A549 (cell line): ENCODE data around the gene SAXO1. TPM values are rescaled to one million over a fixed set of nuclear protein-coding genes. Genes with fewer than 3 reads are reported as not detected.

Source experiments
- ATAC-seq, 2 experiments: fragments of 200-7000 bp in 1 of 2; fragments of >200 bp in 1 of 2; cut with Nextera tagmentation in 1 of 2; cut with Tn5 transposase in 1 of 2; 3 replicates each; pipeline versions ENCODE4 v1.8.0 to v1.9.1; 2018 to 2020; ENCODE audit warnings: mild to moderate bottlenecking in 1 of 2, moderate library complexity in 1 of 2
- CTCF ChIA-PET: fragments of 300-600 bp; sonication (Branson Sonifier 250); formaldehyde crosslinking; extraction: SDS; loops from one replicate; lab custom pipeline; 2021; ENCODE audit warnings: antibody characterized with exemption, inconsistent platforms; lab: Yijun Ruan, JAX
- POLR2A ChIA-PET: fragments of 350-600 bp; formaldehyde crosslinking; extraction: SDS; loops from one replicate; lab custom pipeline; 2021; ENCODE audit warnings: antibody characterized with exemption, inconsistent platforms; lab: Yijun Ruan, JAX
- DNase-seq, 2 experiments: peaks; one replicate each; pipeline versions ENCODE4 v3.0.0 to v3.0.0-alpha.2; 2011 to 2016; ENCODE audit warnings: low read depth in 1 of 2, low spot score in 1 of 2
- FAIRE-seq: peaks from 2 replicates; lab custom pipeline; 2011; peaks lifted over from hg19 to GRCh38; lab: Jason Lieb, UNC
- H3K27ac ChIP-seq, 2 experiments: fragments of >200 bp; sonication (Bioruptor Twin); formaldehyde crosslinking; 3 replicates each; pipeline ENCODE4 v1.5.1; 2016 to 2017
- H3K4me1 ChIP-seq: fragments of >200 bp; sonication (Bioruptor Twin); formaldehyde crosslinking; 3 replicates; pipeline ENCODE4 v1.6.1; 2016
- H3K4me2 ChIP-seq: fragments of >200 bp; sonication (Bioruptor Twin); formaldehyde crosslinking; 3 replicates; pipeline ENCODE4 v1.6.1; 2016
- H3K4me3 ChIP-seq: fragments of >200 bp; sonication (Bioruptor Twin); formaldehyde crosslinking; 3 replicates; pipeline ENCODE4 v1.5.1; 2016
- H3K9me3 ChIP-seq: fragments of >200 bp; sonication (Bioruptor Twin); formaldehyde crosslinking; 3 replicates; pipeline ENCODE4 v1.6.1; 2016
- BHLHE40 ChIP-seq: IDR thresholded peaks from 2 replicates; pipeline ENCODE4 v1.6.1; 2012; ENCODE audit warnings: low read depth, low read length, inconsistent platforms
- CBX2 ChIP-seq: fragments of 200-600 bp; sonication (generic); IDR thresholded peaks from 2 replicates; pipeline ENCODE4 v1.6.1; 2016; ENCODE audit warnings: low read depth, mild to moderate bottlenecking, borderline replicate concordance
- CBX8 ChIP-seq: fragments of 200-600 bp; sonication (generic); IDR thresholded peaks from 2 replicates; pipeline ENCODE4 v1.6.1; 2016
- CEBPB ChIP-seq, 2 experiments: fragments of >200 bp in 1 of 2; sonication (Bioruptor Twin) in 1 of 2; formaldehyde crosslinking in 1 of 2; IDR thresholded peaks; 2 replicates each; pipeline ENCODE4 v1.6.1; 2012 to 2016
- CHD2 ChIP-seq: fragments of 150-350 bp; IDR thresholded peaks from 2 replicates; pipeline ENCODE4 v1.6.1; 2014; ENCODE audit warnings: low read length; ENCODE audit not compliant: partially characterized antibody
- EHF ChIP-seq: fragments of 250-450 bp; sonication (Bioruptor Pico); IDR thresholded peaks from 2 replicates; pipeline ENCODE4 v1.5.0; 2020; ENCODE audit warnings: mild to moderate bottlenecking
- FOSL2 ChIP-seq, 2 experiments: fragments of 450-650 bp in 1 of 2; fragments of >200 bp in 1 of 2; sonication (Bioruptor Twin) in 1 of 2; formaldehyde crosslinking; IDR thresholded peaks; 2 replicates each; pipeline versions ENCODE4 v1.5.0 to v1.6.1; 2016 to 2020; ENCODE audit warnings: mild to moderate bottlenecking in 1 of 2, moderate library complexity in 1 of 2
- GATA3 ChIP-seq: IDR thresholded peaks from 2 replicates; pipeline ENCODE4 v1.6.1; 2012; ENCODE audit warnings: borderline replicate concordance
- HDAC2 ChIP-seq: fragments of 200-600 bp; sonication (generic); IDR thresholded peaks from 2 replicates; pipeline ENCODE4 v1.6.1; 2016
- JUN ChIP-seq, 2 experiments: fragments of >200 bp; sonication (Bioruptor Twin); formaldehyde crosslinking; IDR thresholded peaks; 2 replicates in 1 of 2; 3 replicates in 1 of 2; pipeline ENCODE4 v1.6.1; 2016 to 2017
- KDM1A ChIP-seq: fragments of 200-600 bp; sonication (generic); IDR thresholded peaks from 2 replicates; pipeline ENCODE4 v1.6.1; 2016; ENCODE audit warnings: low read depth, mild to moderate bottlenecking
- KDM5A ChIP-seq: fragments of 200-600 bp; sonication (generic); IDR thresholded peaks from 2 replicates; pipeline ENCODE4 v1.6.1; 2016; ENCODE audit warnings: antibody characterized with exemption, mild to moderate bottlenecking
- MAFK ChIP-seq: fragments of 450-650 bp; IDR thresholded peaks from 2 replicates; pipeline ENCODE4 v1.6.1; 2014; ENCODE audit not compliant: partially characterized antibody
- NPAS2 ChIP-seq: fragments of 250-450 bp; sonication (Bioruptor Pico); IDR thresholded peaks from 2 replicates; pipeline ENCODE4 v1.8.0; 2022; ENCODE audit warnings: mild to moderate bottlenecking, moderate library complexity, borderline replicate concordance
- SREBF2 ChIP-seq: fragments of 450-650 bp; IDR thresholded peaks from 2 replicates; pipeline ENCODE4 v1.6.1; 2014; ENCODE audit warnings: mild to moderate bottlenecking, moderate library complexity
- ZFP36 ChIP-seq: fragments of 450-650 bp; IDR thresholded peaks from 2 replicates; pipeline ENCODE4 v1.6.1; 2014; ENCODE audit warnings: borderline replicate concordance; ENCODE audit not compliant: partially characterized antibody
- ZNF302 ChIP-seq: fragments of 250-450 bp; sonication (Bioruptor Pico); IDR thresholded peaks from 2 replicates; pipeline ENCODE4 v1.9.0; 2021; ENCODE audit warnings: inconsistent platforms, mild to moderate bottlenecking, moderate library complexity
- WGBS: methylation state at CpG from one replicate; pipeline ENCODE4 v1.1.6; 2017; ENCODE audit errors: missing lambda C conversion rate; 5-methylcytosine and 5-hydroxymethylcytosine counted together
- polyA plus RNA-seq, 4 experiments: library from polyadenylated mRNA; depleted of rRNA in 3 of 4; stranded (reverse); fragments of >200 nt; fragmentation: RNase III in 1 of 4; extraction: RNeasy Plus Mini Kit Qiagen cat#74134 plus additional on column Dnase treatment in 1 of 4; gene quantifications; 2 replicates in 3 of 4; 3 replicates in 1 of 4; pipeline ENCODE4 v1.2.3, GENCODE V29; 2011 to 2017
- TF ChIP-seq, protein P1 (sequence below): fragments of 450-650 bp; IDR thresholded peaks from 2 replicates; pipeline ENCODE4 v1.6.1; 2014; ENCODE audit warnings: antibody characterized with exemption
- TF ChIP-seq, protein P2 (sequence below): fragments of 250-450 bp; sonication (Bioruptor Pico); IDR thresholded peaks from 2 replicates; pipeline ENCODE4 v1.5.0; 2021; ENCODE audit warnings: mild to moderate bottlenecking, moderate library complexity, borderline replicate concordance
- TF ChIP-seq, protein P3 (sequence below): IDR thresholded peaks from 2 replicates; pipeline ENCODE4 v1.6.1; 2012

The SAXO1 gene
- polyA plus RNA-seq, 2 of the 4 experiments (the other 2 are of a cell fraction) = not detected

DNA sequence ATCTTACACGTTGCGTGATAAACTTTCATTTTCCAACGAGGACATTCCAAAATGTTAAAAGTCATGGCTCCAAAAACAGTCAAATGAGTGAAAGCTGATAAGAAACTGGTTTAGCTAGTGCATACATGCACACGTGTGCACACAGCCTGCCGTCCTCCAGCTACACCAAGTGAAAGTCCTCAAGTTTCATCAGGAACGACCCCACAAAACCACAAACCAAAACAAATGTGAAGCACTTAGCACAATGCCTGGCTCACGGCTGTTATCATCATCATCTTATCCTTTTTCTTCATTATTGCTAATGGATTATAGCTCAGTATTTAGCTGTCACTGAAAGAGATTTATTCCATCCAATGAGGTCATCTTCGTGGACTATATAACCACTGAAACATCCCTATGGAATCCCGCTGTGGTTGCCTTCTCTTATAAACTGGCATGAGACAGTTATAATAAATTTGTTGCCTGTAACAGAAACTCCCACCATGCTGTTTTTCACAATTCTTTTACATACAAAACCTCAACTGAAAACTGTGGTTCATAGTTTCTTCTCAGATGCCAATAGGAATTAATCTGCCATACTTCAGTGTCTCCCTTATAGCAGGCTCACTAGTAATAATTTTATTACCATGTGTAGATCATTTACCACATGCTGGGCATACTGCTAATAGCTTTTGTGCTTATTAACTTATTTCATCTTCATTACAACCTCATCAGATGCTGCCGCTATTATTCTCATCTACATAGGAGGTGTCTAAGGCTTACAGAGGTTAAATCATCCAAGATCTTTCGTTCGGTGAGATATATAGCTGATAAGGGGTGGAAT, 56.1 kb downstream of the SAXO1 start:
- peak overlapping the region; percentile 18; the same call in 1 of the 3 replicates for H3K4me2 ChIP-seq
- no peak overlapping the region for H3K27ac ChIP-seq
- 35% methylated on average over 12 of the region's 12 CpGs for WGBS
- FAIRE-seq (no peak), ATAC-seq (no peak), DNase-seq (no peak)
- ChIA-PET POLR2A (no interaction called here), CTCF (interaction anchor here (0.9 to 1.0 kb wide), 2 partner anchors 52 to 722 kb away, joined by 3 to 4 read pairs; no protein-coding TSS in a partner anchor)
- no peak for TF ChIP-seq FOSL2 (IDR thresholded peaks at IDR 0.05)
- no peak for TF ChIP-seq FOSL2 (CRISPR knock-in tag; IDR thresholded peaks at IDR 0.05)
- TF ChIP-seq BHLHE40 = no peak
- no peak for TF ChIP-seq SREBF2
- no peak for TF ChIP-seq KDM5A
- no peak for TF ChIP-seq MAFK
- no peak for TF ChIP-seq GATA3
- no peak for TF ChIP-seq CBX2
- TF ChIP-seq, protein P1, sequence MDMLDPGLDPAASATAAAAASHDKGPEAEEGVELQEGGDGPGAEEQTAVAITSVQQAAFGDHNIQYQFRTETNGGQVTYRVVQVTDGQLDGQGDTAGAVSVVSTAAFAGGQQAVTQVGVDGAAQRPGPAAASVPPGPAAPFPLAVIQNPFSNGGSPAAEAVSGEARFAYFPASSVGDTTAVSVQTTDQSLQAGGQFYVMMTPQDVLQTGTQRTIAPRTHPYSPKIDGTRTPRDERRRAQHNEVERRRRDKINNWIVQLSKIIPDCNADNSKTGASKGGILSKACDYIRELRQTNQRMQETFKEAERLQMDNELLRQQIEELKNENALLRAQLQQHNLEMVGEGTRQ = no peak
- no peak for TF ChIP-seq NPAS2
- TF ChIP-seq ZFP36 = no peak
- no peaks in the 10 kb centered on the region for H3K9me3 ChIP-seq
- H3K4me1 ChIP-seq = no peaks in the 10 kb centered on the region
- H3K4me3 ChIP-seq = no peak overlapping the region

DNA sequence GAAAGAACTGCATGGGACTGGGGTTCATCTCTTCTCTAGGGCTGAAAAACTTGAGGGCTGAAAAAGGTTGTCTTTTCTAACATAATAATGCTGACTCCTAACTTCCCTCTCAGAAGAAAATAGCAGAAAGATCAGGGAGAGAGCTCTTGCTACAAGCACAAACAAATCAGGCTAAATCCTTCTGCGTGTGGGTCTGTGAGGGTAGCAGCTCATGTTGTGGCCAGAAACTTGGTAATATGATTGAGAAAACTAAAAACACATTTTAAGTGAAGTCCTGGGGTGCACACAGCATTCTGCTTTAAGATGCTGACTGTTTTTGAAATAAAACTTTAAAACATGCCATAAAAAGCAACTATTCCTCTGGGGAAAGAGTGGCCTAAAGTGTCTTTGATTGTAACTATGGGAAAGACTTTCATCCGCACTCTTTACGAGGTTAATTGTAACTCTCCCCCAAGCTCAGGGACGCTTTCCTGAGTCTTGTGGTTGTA, 56.7 kb downstream of the SAXO1 start:
- POLR2A ChIA-PET = no interaction called here
- ATAC-seq = no peak
- WGBS = 52% methylated on average over 4 of the region's 4 CpGs

DNA sequence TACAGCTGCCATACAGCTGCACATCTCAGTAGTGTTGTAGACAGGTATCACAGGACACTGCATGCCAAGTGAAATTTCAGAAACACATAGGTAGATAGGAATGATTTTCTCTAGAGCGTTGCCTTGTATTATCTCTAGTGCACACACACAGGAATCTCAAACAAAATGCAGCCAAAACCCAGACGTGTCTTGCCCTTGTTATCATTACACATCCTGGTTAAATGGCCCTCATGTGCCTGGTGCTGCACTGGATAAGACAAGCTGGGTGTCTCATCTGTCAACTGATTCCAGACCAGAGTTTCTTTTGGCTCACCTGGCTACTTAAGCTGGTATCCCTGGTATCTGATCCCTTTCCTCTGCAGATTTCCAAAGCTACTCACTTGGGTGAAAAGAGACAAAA, 59.7 kb downstream of the SAXO1 start:
- 2% methylated on average over 2 of the region's 2 CpGs for WGBS
- ATAC-seq (no peak), DNase-seq (no peak), FAIRE-seq (no peak)
- Histone ChIP-seq H3K27ac (no peak overlapping the region), H3K4me2 (no peak overlapping the region), H3K4me1 (no peaks in the 10 kb centered on the region), H3K9me3 (no peaks in the 10 kb centered on the region), H3K4me3 (no peak overlapping the region)
- TF ChIP-seq CHD2 = no peak
- TF ChIP-seq ZNF302 = no peak
- TF ChIP-seq, protein P2, sequence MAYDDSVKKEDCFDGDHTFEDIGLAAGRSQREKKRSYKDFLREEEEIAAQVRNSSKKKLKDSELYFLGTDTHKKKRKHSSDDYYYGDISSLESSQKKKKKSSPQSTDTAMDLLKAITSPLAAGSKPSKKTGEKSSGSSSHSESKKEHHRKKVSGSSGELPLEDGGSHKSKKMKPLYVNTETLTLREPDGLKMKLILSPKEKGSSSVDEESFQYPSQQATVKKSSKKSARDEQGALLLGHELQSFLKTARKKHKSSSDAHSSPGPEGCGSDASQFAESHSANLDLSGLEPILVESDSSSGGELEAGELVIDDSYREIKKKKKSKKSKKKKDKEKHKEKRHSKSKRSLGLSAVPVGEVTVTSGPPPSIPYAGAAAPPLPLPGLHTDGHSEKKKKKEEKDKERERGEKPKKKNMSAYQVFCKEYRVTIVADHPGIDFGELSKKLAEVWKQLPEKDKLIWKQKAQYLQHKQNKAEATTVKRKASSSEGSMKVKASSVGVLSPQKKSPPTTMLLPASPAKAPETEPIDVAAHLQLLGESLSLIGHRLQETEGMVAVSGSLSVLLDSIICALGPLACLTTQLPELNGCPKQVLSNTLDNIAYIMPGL (CRISPR knock-in tag) = no peak
- TF ChIP-seq KDM5A = no peak
- TF ChIP-seq EHF (CRISPR knock-in tag) = no peak
- no peak for TF ChIP-seq FOSL2 (IDR thresholded peaks at IDR 0.05)
- no peak for TF ChIP-seq FOSL2 (CRISPR knock-in tag; IDR thresholded peaks at IDR 0.05)
- TF ChIP-seq CEBPB (IDR thresholded peaks at IDR 0.05) = no peak
- TF ChIP-seq, protein P3, sequence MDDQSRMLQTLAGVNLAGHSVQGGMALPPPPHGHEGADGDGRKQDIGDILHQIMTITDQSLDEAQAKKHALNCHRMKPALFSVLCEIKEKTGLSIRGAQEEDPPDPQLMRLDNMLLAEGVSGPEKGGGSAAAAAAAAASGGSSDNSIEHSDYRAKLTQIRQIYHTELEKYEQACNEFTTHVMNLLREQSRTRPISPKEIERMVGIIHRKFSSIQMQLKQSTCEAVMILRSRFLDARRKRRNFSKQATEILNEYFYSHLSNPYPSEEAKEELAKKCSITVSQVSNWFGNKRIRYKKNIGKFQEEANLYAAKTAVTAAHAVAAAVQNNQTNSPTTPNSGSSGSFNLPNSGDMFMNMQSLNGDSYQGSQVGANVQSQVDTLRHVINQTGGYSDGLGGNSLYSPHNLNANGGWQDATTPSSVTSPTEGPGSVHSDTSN = no peak
- no peak for TF ChIP-seq KDM1A
- CTCF ChIA-PET = interaction anchor here (1.0 kb wide), 2 partner anchors 29 to 483 kb away, joined by 3 to 4 read pairs; no protein-coding TSS in a partner anchor
- POLR2A ChIA-PET = no interaction called here

More for the DNA sequence above, 56.7 kb downstream of the SAXO1 start:
- no peaks in the 10 kb centered on the region for H3K4me1 ChIP-seq
- no peaks in the 10 kb centered on the region for H3K9me3 ChIP-seq
- FAIRE-seq (no peak), DNase-seq (no peak)
- TF ChIP-seq JUN (IDR thresholded peaks at IDR 0.05) = no peak
- no peak for TF ChIP-seq HDAC2
- peak; percentile 13 for TF ChIP-seq MAFK
- TF ChIP-seq CBX8 = no peak
- CTCF ChIA-PET = interaction anchor here (0.9 to 1.0 kb wide), 2 partner anchors 53 to 721 kb away, joined by 3 to 4 read pairs; no protein-coding TSS in a partner anchor
- H3K4me3 ChIP-seq = no peak overlapping the region
- peak overlapping the region; percentile 18; the same call in 1 of the 3 replicates for H3K4me2 ChIP-seq
- no peak overlapping the region for H3K27ac ChIP-seq
